Endothelial cell of umbilical vein (primary cell): ENCODE data around the gene CTSV. TPM values are rescaled to one million over a fixed set of nuclear protein-coding genes. Genes with fewer than 3 reads are reported as not detected.
"Not testable (repeated sequence)": the region's sequence is repeated elsewhere in the genome, so short reads cannot be mapped to it uniquely, and the experiment has no call there.

Source experiments
- BruUV-seq: library from RNA; stranded (reverse); fragments of 400-500 nt; replicated peaks from 2 replicates; lab custom pipeline; 2021; lab: Mats Ljungman, UMichigan
- CTCF ChIA-PET: fragments of 300-600, 350-600 bp; sonication (Branson Sonifier 250); formaldehyde crosslinking; loops from one replicate; lab custom pipeline; 2021; ENCODE audit warnings: antibody characterized with exemption, inconsistent platforms; lab: Charles Lee
- POLR2A ChIA-PET: fragments of 300-600, 350-600 bp; sonication (Branson Sonifier 250); formaldehyde crosslinking; loops from one replicate; lab custom pipeline; 2021; ENCODE audit warnings: antibody characterized with exemption, inconsistent platforms; lab: Charles Lee
- DNase-seq: peaks from one replicate; pipeline ENCODE4 v3.0.0-alpha.2; 2011; ENCODE audit warnings: low read depth, low spot score
- FAIRE-seq: peaks from 2 replicates; lab custom pipeline; 2011; peaks lifted over from hg19 to GRCh38; lab: Jason Lieb, UNC
- H2AFZ ChIP-seq: 2 replicates; pipeline ENCODE4 v1.6.0; 2012; ENCODE audit warnings: low read depth, low read length, control low read depth, inconsistent platforms
- H3K27ac ChIP-seq: 2 replicates; pipeline ENCODE4 v1.5.1; 2011; ENCODE audit warnings: low read depth, mild to moderate bottlenecking, control low read depth, low read length, moderate library complexity; ENCODE audit not compliant: insufficient read depth
- H3K27me3 ChIP-seq, 2 experiments: 2 replicates each; pipeline versions ENCODE4 v1.6.0 to v1.6.1; 2011; ENCODE audit warnings: low read length in 2 of 2, mixed read lengths in 1 of 2; ENCODE audit not compliant: control insufficient read depth in 2 of 2, insufficient read depth in 2 of 2
- H3K36me3 ChIP-seq, 2 experiments: 2 replicates in 1 of 2; 3 replicates in 1 of 2; pipeline ENCODE4 v1.5.1; 2011; ENCODE audit warnings: low read length in 2 of 2, mild to moderate bottlenecking in 1 of 2, moderate library complexity in 1 of 2; ENCODE audit not compliant: control insufficient read depth in 2 of 2, insufficient read depth in 2 of 2; ENCODE audit errors: extremely low read depth in 1 of 2
- H3K4me1 ChIP-seq: 3 replicates; pipeline ENCODE4 v1.5.1; 2011; ENCODE audit warnings: mild to moderate bottlenecking, low read length; ENCODE audit not compliant: control insufficient read depth, insufficient read depth; ENCODE audit errors: extremely low read depth
- H3K4me2 ChIP-seq: 2 replicates; pipeline ENCODE4 v1.6.1; 2011; ENCODE audit warnings: low read length, control low read depth, mixed read lengths; ENCODE audit not compliant: insufficient read depth
- H3K4me3 ChIP-seq, 3 experiments: fragments of 200-600 bp in 1 of 3; sonication (generic), shearing (Covaris generic) in 1 of 3; replicated peaks in 1 of 3; 2 replicates each; pipeline ENCODE4 v1.5.1; 2011 to 2016; ENCODE audit warnings: control low read depth in 3 of 3, low read length in 3 of 3, mild to moderate bottlenecking in 2 of 3, inconsistent platforms in 1 of 3, low read depth in 1 of 3, moderate library complexity in 1 of 3; ENCODE audit not compliant: insufficient read depth in 1 of 3
- H3K79me2 ChIP-seq: 2 replicates; pipeline ENCODE4 v1.6.0; 2012; ENCODE audit warnings: low read length, inconsistent platforms; ENCODE audit not compliant: control insufficient read depth, insufficient read depth
- H3K9ac ChIP-seq: replicated peaks from 2 replicates; pipeline ENCODE3; 2011; ENCODE audit warnings: low read length, control low read depth; ENCODE audit not compliant: insufficient read depth; ENCODE audit errors: extremely low read depth
- H3K9me1 ChIP-seq: replicated peaks from 3 replicates; pipeline ENCODE4 v1.6.0; 2011; ENCODE audit warnings: mild to moderate bottlenecking, low read length; ENCODE audit not compliant: control insufficient read depth, insufficient read depth; ENCODE audit errors: extremely low read depth
- H3K9me3 ChIP-seq: replicated peaks from 2 replicates; pipeline ENCODE4 v1.5.1; 2012; ENCODE audit warnings: low read length, inconsistent platforms; ENCODE audit not compliant: control insufficient read depth, insufficient read depth
- H4K20me1 ChIP-seq: replicated peaks from 2 replicates; pipeline ENCODE3; 2011; ENCODE audit warnings: mild to moderate bottlenecking, low read length; ENCODE audit not compliant: control insufficient read depth, insufficient read depth; ENCODE audit errors: extremely low read depth
- dilution Hi-C: fragments of 300-500 bp; cut with MboI; formaldehyde crosslinking; loops from one replicate; pipeline ENCODE4 v1.15.0; 2019; ENCODE audit warnings: low sequenced_read_pairs; ENCODE audit not compliant: extremely low pct_ligation_motif_present
- intact Hi-C: fragments of 100-400 bp; cut with micrococcal nuclease; formaldehyde crosslinking; loops from one replicate; pipeline ENCODE4 v1.10.0; 2022
- polyA plus RNA-seq, 4 experiments: library from polyadenylated mRNA; depleted of rRNA in 3 of 4; stranded (reverse) in 3 of 4; unstranded in 1 of 4; fragments of >200 nt; gene quantifications; 2 replicates each; pipeline versions ENCODE4 v1.2.1 to v1.2.3, GENCODE V29; 2011 to 2012; ENCODE audit warnings: missing spikeins in 1 of 4
- total RNA-seq: library from RNA; stranded (reverse); gene quantifications from 2 replicates; pipeline ENCODE4 v1.2.3, GENCODE V29; 2021

CTSV gene
- total and polyA plus RNA-seq, 2 donors (not counting 3 experiments of a cell fraction or from before 2014, with no cell fraction given) = 0.80 to 1.3 TPM

DNA sequence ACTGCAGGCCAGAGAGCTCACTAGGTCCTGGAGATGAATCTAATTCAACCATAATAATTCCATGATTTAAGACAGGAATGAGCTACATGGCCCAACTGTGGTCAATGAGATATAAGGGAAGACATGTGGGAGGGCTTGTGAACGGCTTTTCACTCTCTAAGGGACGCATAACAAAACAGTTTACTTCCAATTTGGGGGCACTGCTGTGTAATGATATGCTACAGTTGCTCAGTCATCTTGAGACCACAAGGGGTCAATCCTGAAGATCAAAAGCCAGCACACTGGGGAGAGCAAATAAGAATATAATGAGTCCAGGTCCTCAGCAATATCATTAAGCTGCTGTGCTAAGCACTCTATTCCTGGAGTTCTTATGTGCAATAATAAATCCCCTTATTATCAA lies 46.6 kb downstream of the CTSV start:
- H3K9me3 ChIP-seq, H3K4me3 ChIP-seq, H2AFZ ChIP-seq, dilution Hi-C loops, DNase-seq, H4K20me1 ChIP-seq, H3K4me2 ChIP-seq, CTCF ChIA-PET, BruUV-seq, H3K27ac ChIP-seq, FAIRE-seq, H3K9me1 ChIP-seq, H3K36me3 ChIP-seq, intact Hi-C loops, H3K27me3 ChIP-seq, POLR2A ChIA-PET, H3K4me1 ChIP-seq, H3K9ac ChIP-seq: not testable (repeated sequence)
- H3K79me2 ChIP-seq = peaks cover 39% of the 10 kb centered on the region

DNA sequence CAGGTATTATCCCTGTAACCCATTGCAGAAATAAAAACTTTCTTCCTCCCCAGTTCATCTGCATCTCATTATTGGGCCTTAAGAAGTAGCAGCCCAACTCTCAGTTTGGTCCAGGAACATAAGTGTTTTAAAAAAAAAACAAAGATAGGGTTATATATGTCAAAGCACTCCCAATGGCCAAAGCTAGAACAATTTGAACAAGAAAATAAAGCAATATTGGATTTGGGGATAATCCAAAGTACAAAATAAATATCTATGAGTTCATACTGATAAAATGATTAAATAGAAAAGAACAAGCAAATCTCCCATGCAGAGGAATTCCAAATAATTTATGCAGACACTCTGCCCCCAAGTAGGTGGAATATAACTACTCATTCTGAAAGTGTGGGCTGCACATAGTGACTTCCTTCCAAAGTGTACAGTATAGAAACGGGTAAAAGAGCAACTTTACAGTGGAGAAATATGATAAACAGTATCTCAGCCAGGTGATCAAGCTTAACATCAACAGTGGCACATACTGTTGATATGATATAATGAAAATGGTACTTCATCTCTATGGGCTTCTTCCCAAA lies 49.1 kb downstream of the CTSV start:
- DNase-seq, H3K9me3 ChIP-seq, H3K9ac ChIP-seq, H3K4me2 ChIP-seq, H3K9me1 ChIP-seq, H2AFZ ChIP-seq, intact Hi-C loops, POLR2A ChIA-PET, H3K4me3 ChIP-seq, FAIRE-seq, H3K27me3 ChIP-seq, CTCF ChIA-PET, BruUV-seq, H3K27ac ChIP-seq, H3K4me1 ChIP-seq, H3K36me3 ChIP-seq, dilution Hi-C loops, H4K20me1 ChIP-seq: not testable (repeated sequence)
- peaks cover 38% of the 10 kb centered on the region for H3K79me2 ChIP-seq

DNA sequence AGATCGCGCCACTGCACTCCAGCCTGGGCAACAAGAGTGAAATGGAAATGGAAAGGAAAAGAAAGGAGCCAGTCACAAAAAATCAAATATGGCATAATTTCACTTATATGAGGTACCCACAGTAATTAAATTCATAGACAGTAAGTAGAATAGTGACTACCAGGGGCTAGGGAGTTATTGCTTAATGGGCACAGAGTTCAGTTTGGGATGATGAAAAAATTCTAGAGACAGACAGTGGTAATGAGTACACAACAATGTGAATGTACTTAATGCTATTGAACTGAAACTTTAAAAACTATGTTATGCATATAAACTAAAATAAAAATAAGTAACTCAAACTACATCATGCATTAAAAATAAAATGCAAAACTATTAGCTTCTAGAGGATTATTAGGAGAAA lies 54.1 kb downstream of the CTSV start:
- H3K36me3 ChIP-seq, H3K4me1 ChIP-seq, H4K20me1 ChIP-seq, DNase-seq, H3K9ac ChIP-seq, H3K27me3 ChIP-seq, POLR2A ChIA-PET, H3K27ac ChIP-seq, H3K9me1 ChIP-seq, H3K9me3 ChIP-seq, FAIRE-seq, H3K4me2 ChIP-seq, intact Hi-C loops, H2AFZ ChIP-seq, dilution Hi-C loops, BruUV-seq, H3K4me3 ChIP-seq, CTCF ChIA-PET: not testable (repeated sequence)
- H3K79me2 ChIP-seq = peaks cover 33% of the 10 kb centered on the region

DNA sequence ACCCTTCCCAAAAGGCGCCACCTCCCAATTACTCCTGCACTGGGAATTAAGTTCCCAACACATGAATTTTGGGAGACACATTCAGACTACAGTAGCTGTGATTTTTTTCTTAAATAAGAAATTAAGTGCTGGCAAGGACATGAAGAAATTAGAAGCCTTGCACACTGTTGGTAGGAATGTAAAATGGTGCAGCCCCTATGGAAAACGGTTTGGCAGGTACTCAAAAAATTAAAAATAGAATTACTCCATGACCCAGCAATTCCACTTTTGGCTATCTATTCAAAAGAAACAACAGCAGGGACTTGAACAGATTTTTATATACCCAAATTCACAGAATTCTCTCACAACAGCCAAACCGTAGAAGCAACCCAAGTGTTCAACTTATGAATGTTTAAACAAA lies 54.8 kb downstream of the CTSV start:
- H3K27me3 ChIP-seq, H3K4me1 ChIP-seq, H4K20me1 ChIP-seq, H3K9me1 ChIP-seq, POLR2A ChIA-PET, H3K36me3 ChIP-seq, intact Hi-C loops, H2AFZ ChIP-seq, dilution Hi-C loops, H3K9ac ChIP-seq, H3K27ac ChIP-seq, CTCF ChIA-PET, H3K4me3 ChIP-seq, H3K4me2 ChIP-seq, BruUV-seq, H3K9me3 ChIP-seq, DNase-seq, FAIRE-seq: not testable (repeated sequence)
- H3K79me2 ChIP-seq = peaks cover 38% of the 10 kb centered on the region
